SK-N-SH treated with all-trans-retinoic acid at 6 μM for 48 hours (cell line): Measurements from ENCODE around the gene GNAT2.
A peak's percentile ranks its signal among the peaks of the same experiment; 100 is the strongest.

Source experiments
- ATAC-seq: fragments of 200-7000 bp; cut with Tn5 transposase; 3 replicates; pipeline ENCODE4 v1.9.1; 2020; ENCODE audit warnings: mild to moderate bottlenecking, moderate library complexity
- ARNTL ChIP-seq: fragments of 450-650 bp; formaldehyde crosslinking; IDR thresholded peaks from 2 replicates; pipeline ENCODE4 v1.5.0; 2020; ENCODE audit warnings: low read depth, mild to moderate bottlenecking, moderate library complexity, borderline replicate concordance
- CREB5 ChIP-seq: fragments of 250-450 bp; sonication (Bioruptor Pico); IDR thresholded peaks from 2 replicates; pipeline ENCODE4 v1.5.1; 2020; ENCODE audit warnings: low read depth, mild to moderate bottlenecking, moderate library complexity
- CSDC2 ChIP-seq: fragments of 250-450 bp; sonication (Bioruptor Pico); IDR thresholded peaks from 2 replicates; pipeline ENCODE4 v1.5.0; 2020; ENCODE audit warnings: mild to moderate bottlenecking, moderate library complexity
- CSRNP3 ChIP-seq: fragments of 250-450 bp; sonication (Bioruptor Pico); IDR thresholded peaks from 2 replicates; pipeline ENCODE4 v1.5.1; 2021; ENCODE audit warnings: mild to moderate bottlenecking, moderate library complexity
- ESRRG ChIP-seq: fragments of 250-450 bp; sonication (Bioruptor Pico); IDR thresholded peaks from 2 replicates; pipeline ENCODE4 v1.6.1; 2021; ENCODE audit warnings: mild to moderate bottlenecking
- GLIS3 ChIP-seq: fragments of 250-450 bp; sonication (Bioruptor Pico); IDR thresholded peaks from 2 replicates; pipeline ENCODE4 v1.5.0; 2020; ENCODE audit warnings: mild to moderate bottlenecking, moderate library complexity
- ISL1 ChIP-seq: fragments of 250-450 bp; sonication (Bioruptor Pico); IDR thresholded peaks from 2 replicates; pipeline ENCODE4 v2.1.2; 2022; ENCODE audit warnings: mild to moderate bottlenecking, moderate library complexity
- OSR1 ChIP-seq: fragments of 250-450 bp; sonication (Bioruptor Pico); IDR thresholded peaks from 2 replicates; pipeline ENCODE4 v1.8.0; 2022; ENCODE audit warnings: moderate library complexity, mild to moderate bottlenecking, inconsistent platforms
- PATZ1 ChIP-seq: fragments of 250-450 bp; sonication (Bioruptor Pico); IDR thresholded peaks from 2 replicates; pipeline ENCODE4 v1.8.0; 2020; ENCODE audit warnings: mild to moderate bottlenecking, moderate library complexity, borderline replicate concordance
- POU6F1 ChIP-seq: fragments of 250-450 bp; sonication (Bioruptor Pico); IDR thresholded peaks from 2 replicates; pipeline ENCODE4 v1.8.0; 2021; ENCODE audit warnings: low read depth, mild to moderate bottlenecking, moderate library complexity, borderline replicate concordance
- PPARA ChIP-seq: fragments of 250-450 bp; sonication (Bioruptor Pico); IDR thresholded peaks from 2 replicates; pipeline ENCODE4 v1.5.0; 2020; ENCODE audit warnings: mild to moderate bottlenecking, borderline replicate concordance
- RARB ChIP-seq: fragments of 250-450 bp; sonication (Bioruptor Pico); IDR thresholded peaks from 2 replicates; pipeline ENCODE4 v1.8.0; 2021; ENCODE audit warnings: mild to moderate bottlenecking, moderate library complexity
- SNAI2 ChIP-seq: fragments of 250-450 bp; sonication (Bioruptor Pico); IDR thresholded peaks from 2 replicates; pipeline ENCODE4 v1.5.0; 2020; ENCODE audit warnings: mild to moderate bottlenecking, moderate library complexity
- TCF4 ChIP-seq: fragments of 250-450 bp; sonication (Bioruptor Pico); IDR thresholded peaks from 2 replicates; pipeline ENCODE4 v1.8.0; 2021; ENCODE audit warnings: mild to moderate bottlenecking, moderate library complexity, borderline replicate concordance
- TOX ChIP-seq: fragments of 250-450 bp; sonication (Bioruptor Pico); IDR thresholded peaks from 2 replicates; pipeline ENCODE4 v1.8.0; 2021; ENCODE audit warnings: mild to moderate bottlenecking, moderate library complexity, borderline replicate concordance
- TSHZ2 ChIP-seq: fragments of 250-450 bp; sonication (Bioruptor Pico); IDR thresholded peaks from 2 replicates; pipeline ENCODE4 v1.5.0; 2020; ENCODE audit warnings: mild to moderate bottlenecking, moderate library complexity
- ZFP3 ChIP-seq: fragments of 250-450 bp; sonication (Bioruptor Pico); IDR thresholded peaks from 2 replicates; pipeline ENCODE4 v1.5.0; 2020; ENCODE audit warnings: mild to moderate bottlenecking, moderate library complexity
- ZFP30 ChIP-seq: fragments of 450-650 bp; formaldehyde crosslinking; IDR thresholded peaks from 2 replicates; pipeline ENCODE4 v1.5.0; 2022; ENCODE audit warnings: mild to moderate bottlenecking, moderate library complexity
- ZNF565 ChIP-seq: fragments of 450-650 bp; formaldehyde crosslinking; conservative IDR thresholded peaks from 2 replicates; pipeline ENCODE4 v1.5.0; 2020; ENCODE audit warnings: low read depth, mild to moderate bottlenecking, moderate library complexity
- ZNF70 ChIP-seq: fragments of 450-650 bp; formaldehyde crosslinking; IDR thresholded peaks from 2 replicates; pipeline ENCODE4 v1.5.0; 2020; ENCODE audit warnings: mild to moderate bottlenecking, moderate library complexity
- ZNF8 ChIP-seq: fragments of 450-650 bp; formaldehyde crosslinking; IDR thresholded peaks from 2 replicates; pipeline ENCODE4 v1.5.0; 2020; ENCODE audit warnings: mild to moderate bottlenecking, moderate library complexity

GNAT2 gene

GRCh38 chr1:109634771-109635750, 15.6 kb upstream of the GNAT2 start:
- ATAC-seq = no peak

GRCh38 chr1:109634292-109634691, 14.9 kb upstream of the GNAT2 start:
- no peak for ATAC-seq
- TF ChIP-seq RARB (CRISPR knock-in tag) = no peak
- no peak for TF ChIP-seq ZFP3 (CRISPR knock-in tag)
- no peak for TF ChIP-seq TSHZ2 (CRISPR knock-in tag)
- no peak for TF ChIP-seq CSRNP3
- TF ChIP-seq PATZ1 (CRISPR knock-in tag) = no peak
- TF ChIP-seq OSR1 = no peak
- TF ChIP-seq GLIS3 (CRISPR knock-in tag) = no peak
- no peak for TF ChIP-seq ZNF565 (CRISPR knock-in tag)
- TF ChIP-seq POU6F1 (CRISPR knock-in tag) = no peak
- no peak for TF ChIP-seq TCF4
- TF ChIP-seq ESRRG (CRISPR knock-in tag) = no peak
- no peak for TF ChIP-seq SNAI2
- no peak for TF ChIP-seq ZNF8
- no peak for TF ChIP-seq TOX (CRISPR knock-in tag)

More at GRCh38 chr1:109634771-109635750, 15.6 kb upstream of the GNAT2 start:
- TF ChIP-seq SNAI2 (no peak), CSDC2 (CRISPR knock-in tag) (no peak), OSR1 (no peak), RARB (CRISPR knock-in tag) (no peak), ZNF565 (CRISPR knock-in tag) (no peak), CREB5 (CRISPR knock-in tag) (no peak), ZFP30 (CRISPR knock-in tag) (no peak), TCF4 (no peak), ISL1 (CRISPR knock-in tag) (no peak), ESRRG (CRISPR knock-in tag) (no peak), GLIS3 (CRISPR knock-in tag) (no peak), PPARA (CRISPR knock-in tag) (no peak)

GRCh38 chr1:109632671-109633346, 13.4 kb upstream of the GNAT2 start:
- peak; percentile 11; the same call in 1 of the 3 replicates for ATAC-seq
- TF ChIP-seq ZNF565 (CRISPR knock-in tag) (no peak), ISL1 (CRISPR knock-in tag) (peak; percentile 67), ARNTL (CRISPR knock-in tag) (no peak), PPARA (CRISPR knock-in tag) (no peak), TCF4 (peak; percentile 74; the same call in 1 of the 2 replicates), CSDC2 (CRISPR knock-in tag) (no peak), TOX (CRISPR knock-in tag) (no peak), CSRNP3 (no peak), TSHZ2 (CRISPR knock-in tag) (peak; percentile 78; the same call in 1 of the 2 replicates), ZNF70 (CRISPR knock-in tag) (peak; percentile 62; the same call in 1 of the 2 replicates), ZFP3 (CRISPR knock-in tag) (no peak)
